H1 (cell line): ENCODE data around the gene TTC13.

Source experiments
- CBX5 ChIP-seq: fragments of 300-800, 300-1000 bp; sonication (generic); IDR thresholded peaks from 2 replicates; pipeline ENCODE4 v1.7.1; 2016; ENCODE audit warnings: antibody characterized with exemption, low read length, low read depth
- CHD2 ChIP-seq: IDR thresholded peaks from 2 replicates; pipeline ENCODE4 v1.6.1; 2012; ENCODE audit warnings: low read length, improper control_type of control experiment
- CREB1 ChIP-seq: IDR thresholded peaks from 2 replicates; pipeline ENCODE4 v1.6.1; 2012; ENCODE audit warnings: inconsistent platforms
- CTCF ChIP-seq, 3 experiments: IDR thresholded peaks; 1 replicate in 2 of 3; 2 replicates in 1 of 3; pipeline versions ENCODE4 v1.5.1 to v1.6.1; 2011; ENCODE audit warnings: low read length in 3 of 3, mild to moderate bottlenecking in 3 of 3, inconsistent platforms in 2 of 3, low read depth in 1 of 3, moderate library complexity in 1 of 3; ENCODE audit not compliant: insufficient read depth in 1 of 3; ENCODE audit errors: control extremely low read depth in 1 of 3
- HDAC6 ChIP-seq: IDR thresholded peaks from one replicate; pipeline ENCODE4 v1.7.1; 2012; ENCODE audit warnings: low read depth, mild to moderate bottlenecking, inconsistent platforms, low read length, moderate library complexity
- POLR2AphosphoS5 ChIP-seq: IDR thresholded peaks from 2 replicates; pipeline ENCODE4 v1.6.1; 2011; ENCODE audit warnings: low read depth, low read length
- USF2 ChIP-seq: IDR thresholded peaks from 2 replicates; pipeline ENCODE4 v1.6.1; 2011; ENCODE audit warnings: low read length, improper control_type of control experiment
- ZNF274 ChIP-seq: IDR thresholded peaks from 2 replicates; pipeline ENCODE4 v1.7.0; 2012; ENCODE audit warnings: low read length, borderline replicate concordance; ENCODE audit errors: extremely low read depth

GRCh38 chr1:230977761-230978490 is 735 bp downstream of the TTC13 start:
- TF ChIP-seq CTCF (IDR thresholded peaks at IDR 0.05; ENCODE audit: control extremely low read depth in 1 of 3, insufficient read depth in 1 of 3, low read depth in 1 of 3, low read length in 3 of 3) (no peak), POLR2AphosphoS5 (no peak), USF2 (no peak), ZNF274 (no peak), HDAC6 (no peak), CHD2 (no peak), CBX5 (no peak), CREB1 (no peak)
